Gastrocnemius medialis (tissue), 4 donors: ENCODE measurements around the gene UTS2.

Experiments used
- CTCF ChIP-seq, 5 experiments: fragments of 450-650 bp in 3 of 5; fragments of 200-600 bp in 2 of 5; sonication (generic) in 2 of 5; IDR thresholded peaks in 4 of 5; conservative IDR thresholded peaks in 1 of 5; 1 replicate in 4 of 5; 2 replicates in 1 of 5; pipeline ENCODE4 v1.5.1; 2016 to 2019; ENCODE audit warnings: antibody characterized with exemption in 5 of 5, mild to moderate bottlenecking in 3 of 5, moderate library complexity in 3 of 5
- POLR2A ChIP-seq, 2 donors: fragments of 450-650 bp; IDR thresholded peaks; one replicate each; pipeline ENCODE4 v1.6.1; 2017; ENCODE audit warnings: antibody characterized with exemption in 2 of 2, mild to moderate bottlenecking in 2 of 2, moderate library complexity in 2 of 2

DNA sequence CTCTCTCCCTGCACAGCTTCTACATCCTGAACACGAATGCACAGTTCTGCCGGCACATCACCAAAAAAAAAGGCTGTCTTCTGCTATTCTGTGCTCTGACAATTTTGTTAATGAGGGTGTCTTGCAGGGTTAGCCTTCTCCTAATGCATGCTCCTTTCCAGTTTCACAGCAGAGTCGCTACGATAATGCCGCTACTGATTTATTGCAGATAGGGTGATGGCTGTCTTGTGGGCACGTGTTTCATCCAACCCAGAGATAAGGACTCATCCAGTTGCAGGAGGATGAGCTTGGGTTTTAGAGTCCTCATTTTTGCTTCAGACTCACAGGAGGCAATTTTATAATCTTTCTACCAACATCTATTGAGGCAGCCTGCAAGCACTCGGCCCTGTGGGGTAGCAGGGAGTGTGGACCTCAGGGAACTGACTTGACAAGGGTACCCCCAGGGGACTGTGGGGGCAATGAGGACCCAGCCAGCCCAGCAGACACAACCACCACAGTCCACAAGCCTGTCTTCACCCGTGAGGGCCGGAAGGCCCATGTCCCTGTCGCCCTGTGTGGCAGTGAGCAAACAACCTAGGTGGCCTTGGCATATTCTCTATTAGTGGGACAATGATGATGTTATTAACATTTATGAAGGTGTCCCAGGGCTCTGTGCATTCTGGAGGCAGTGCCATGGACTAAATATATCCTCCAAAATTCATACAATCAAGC lies 15.4 kb upstream of the UTS2 start:
- no peak for TF ChIP-seq CTCF (IDR thresholded peaks at IDR 0.05 in 4 of 5, conservative IDR thresholded peaks at IDR 0.05 in 1 of 5)
- TF ChIP-seq POLR2A (IDR thresholded peaks at IDR 0.05) = no peak
